Panc1 (cell line): ENCODE measurements around the gene GRK1.
"Not testable (repeated sequence)": the region's sequence is repeated elsewhere in the genome, so short reads cannot be mapped to it uniquely, and the experiment has no call there.

ENCODE experiments used
- POLR2AphosphoS5 ChIP-seq: IDR thresholded peaks from 2 replicates; pipeline ENCODE4 v1.6.1; 2012; ENCODE audit warnings: mild to moderate bottlenecking, low read depth, low read length, moderate library complexity
- TF ChIP-seq, protein P1 (sequence below): fragments of 450-650 bp; IDR thresholded peaks from 2 replicates; pipeline ENCODE4 v1.5.1; 2017; ENCODE audit warnings: mild to moderate bottlenecking
- TF ChIP-seq, protein P2 (sequence below), 2 experiments: IDR thresholded peaks; 2 replicates each; pipeline ENCODE4 v1.6.1; 2011 to 2012; ENCODE audit warnings: low read depth in 2 of 2, control low read depth in 1 of 2, low read length in 1 of 2, mild to moderate bottlenecking in 1 of 2, moderate library complexity in 1 of 2; ENCODE audit not compliant: insufficient read depth in 1 of 2

DNA sequence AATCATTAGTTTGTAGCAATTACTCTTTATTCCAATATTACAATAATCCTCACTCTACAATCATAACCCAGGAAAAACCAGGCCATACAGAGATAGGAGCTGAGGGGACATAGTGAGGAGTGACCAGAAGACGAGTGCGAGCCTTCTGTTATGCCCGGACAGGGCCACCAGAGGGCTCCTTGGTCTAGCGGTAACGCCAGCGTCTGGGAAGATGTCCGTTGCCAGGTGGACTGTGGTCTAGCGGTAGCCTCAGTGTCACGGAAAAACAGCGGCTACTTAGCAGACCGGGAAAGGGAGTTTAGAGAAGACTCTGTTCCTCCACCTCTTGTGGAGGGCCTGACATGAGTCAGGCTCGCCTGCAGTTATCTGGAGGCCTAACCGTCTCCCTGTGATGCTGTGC is 45.5 kb upstream of the GRK1 start:
- TF ChIP-seq, protein P1, sequence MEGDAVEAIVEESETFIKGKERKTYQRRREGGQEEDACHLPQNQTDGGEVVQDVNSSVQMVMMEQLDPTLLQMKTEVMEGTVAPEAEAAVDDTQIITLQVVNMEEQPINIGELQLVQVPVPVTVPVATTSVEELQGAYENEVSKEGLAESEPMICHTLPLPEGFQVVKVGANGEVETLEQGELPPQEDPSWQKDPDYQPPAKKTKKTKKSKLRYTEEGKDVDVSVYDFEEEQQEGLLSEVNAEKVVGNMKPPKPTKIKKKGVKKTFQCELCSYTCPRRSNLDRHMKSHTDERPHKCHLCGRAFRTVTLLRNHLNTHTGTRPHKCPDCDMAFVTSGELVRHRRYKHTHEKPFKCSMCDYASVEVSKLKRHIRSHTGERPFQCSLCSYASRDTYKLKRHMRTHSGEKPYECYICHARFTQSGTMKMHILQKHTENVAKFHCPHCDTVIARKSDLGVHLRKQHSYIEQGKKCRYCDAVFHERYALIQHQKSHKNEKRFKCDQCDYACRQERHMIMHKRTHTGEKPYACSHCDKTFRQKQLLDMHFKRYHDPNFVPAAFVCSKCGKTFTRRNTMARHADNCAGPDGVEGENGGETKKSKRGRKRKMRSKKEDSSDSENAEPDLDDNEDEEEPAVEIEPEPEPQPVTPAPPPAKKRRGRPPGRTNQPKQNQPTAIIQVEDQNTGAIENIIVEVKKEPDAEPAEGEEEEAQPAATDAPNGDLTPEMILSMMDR, result peak; percentile 67; the same call in 1 of the 2 replicates
- TF ChIP-seq, protein P2, sequence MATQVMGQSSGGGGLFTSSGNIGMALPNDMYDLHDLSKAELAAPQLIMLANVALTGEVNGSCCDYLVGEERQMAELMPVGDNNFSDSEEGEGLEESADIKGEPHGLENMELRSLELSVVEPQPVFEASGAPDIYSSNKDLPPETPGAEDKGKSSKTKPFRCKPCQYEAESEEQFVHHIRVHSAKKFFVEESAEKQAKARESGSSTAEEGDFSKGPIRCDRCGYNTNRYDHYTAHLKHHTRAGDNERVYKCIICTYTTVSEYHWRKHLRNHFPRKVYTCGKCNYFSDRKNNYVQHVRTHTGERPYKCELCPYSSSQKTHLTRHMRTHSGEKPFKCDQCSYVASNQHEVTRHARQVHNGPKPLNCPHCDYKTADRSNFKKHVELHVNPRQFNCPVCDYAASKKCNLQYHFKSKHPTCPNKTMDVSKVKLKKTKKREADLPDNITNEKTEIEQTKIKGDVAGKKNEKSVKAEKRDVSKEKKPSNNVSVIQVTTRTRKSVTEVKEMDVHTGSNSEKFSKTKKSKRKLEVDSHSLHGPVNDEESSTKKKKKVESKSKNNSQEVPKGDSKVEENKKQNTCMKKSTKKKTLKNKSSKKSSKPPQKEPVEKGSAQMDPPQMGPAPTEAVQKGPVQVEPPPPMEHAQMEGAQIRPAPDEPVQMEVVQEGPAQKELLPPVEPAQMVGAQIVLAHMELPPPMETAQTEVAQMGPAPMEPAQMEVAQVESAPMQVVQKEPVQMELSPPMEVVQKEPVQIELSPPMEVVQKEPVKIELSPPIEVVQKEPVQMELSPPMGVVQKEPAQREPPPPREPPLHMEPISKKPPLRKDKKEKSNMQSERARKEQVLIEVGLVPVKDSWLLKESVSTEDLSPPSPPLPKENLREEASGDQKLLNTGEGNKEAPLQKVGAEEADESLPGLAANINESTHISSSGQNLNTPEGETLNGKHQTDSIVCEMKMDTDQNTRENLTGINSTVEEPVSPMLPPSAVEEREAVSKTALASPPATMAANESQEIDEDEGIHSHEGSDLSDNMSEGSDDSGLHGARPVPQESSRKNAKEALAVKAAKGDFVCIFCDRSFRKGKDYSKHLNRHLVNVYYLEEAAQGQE (IDR thresholded peaks at IDR 0.05; ENCODE audit: insufficient read depth in 1 of 2, low read depth in 2 of 2, low read length in 1 of 2), result not testable (repeated sequence)
- TF ChIP-seq POLR2AphosphoS5, result not testable (repeated sequence)
